GM04504 (cell line): ENCODE data around the gene SLC16A8.

ENCODE experiments used
- DNase-seq: peaks from one replicate; pipeline ENCODE4 v3.0.0-alpha.2; 2012; ENCODE audit warnings: low read depth

The SLC16A8 gene

GRCh38 chr22:38111925-38112355 is 28.0 kb upstream of the SLC16A8 start:
- no peak for DNase-seq

GRCh38 chr22:38110863-38111852 is 27.2 kb upstream of the SLC16A8 start:
- DNase-seq, result no peak

- no peak for DNase-seq
Measured at GRCh38 chr22:38110008-38110862, 26.3 kb upstream of the SLC16A8 start, which contains the start of gene BAIAP2L2. Gene BAIAP2L2, minus strand, starts transcription at chr22:38110684. Its CDS starts 159 bp downstream, at chr22:38110525.

GRCh38 chr22:38109371-38110001 is 25.5 kb upstream of the SLC16A8 start:
- DNase-seq, result no peak

- no peak for DNase-seq
Measured at GRCh38 chr22:38108561-38109319, 24.8 kb upstream of the SLC16A8 start.

GRCh38 chr22:38107692-38108515 is 23.9 kb upstream of the SLC16A8 start:
- peak; percentile 22 for DNase-seq

GRCh38 chr22:38106814-38107578 is 23.0 kb upstream of the SLC16A8 start:
- DNase-seq, result no peak

GRCh38 chr22:38104084-38104483 is 20.1 kb upstream of the SLC16A8 start:
- no peak for DNase-seq

- no peak for DNase-seq
Measured at GRCh38 chr22:38103641-38104040, 19.7 kb upstream of the SLC16A8 start.

GRCh38 chr22:38098410-38099249 is 14.6 kb upstream of the SLC16A8 start:
- peak; percentile 27 for DNase-seq

GRCh38 chr22:38097557-38098409 is 13.8 kb upstream of the SLC16A8 start:
- DNase-seq, result no peak

GRCh38 chr22:38097058-38097457 is 13.1 kb upstream of the SLC16A8 start:
- no peak for DNase-seq

- no peak for DNase-seq
Measured at GRCh38 chr22:38089474-38089851, 5.5 kb upstream of the SLC16A8 start.

- no peak for DNase-seq
Measured at GRCh38 chr22:38088629-38089473, 4.9 kb upstream of the SLC16A8 start.

GRCh38 chr22:38087855-38088254 is 3.9 kb upstream of the SLC16A8 start:
- DNase-seq, result no peak

GRCh38 chr22:38086942-38087341 is 3.0 kb upstream of the SLC16A8 start:
- no peak for DNase-seq
